Stimulated activated naive CD8-positive, alpha-beta T cell treated with anti-CD3 and anti-CD28 coated beads, Interleukin-15, Interleukin-2, amounts not matched to agents 100 ng/mL and 50 ng/mL, for 24 hours (primary cell): ENCODE data around the gene ARHGEF38.
"Not testable (repeated sequence)": the region's sequence is repeated elsewhere in the genome, so short reads cannot be mapped to it uniquely, and the experiment has no call there.

Experiments used
- H3K27ac Mint-ChIP-seq: one replicate; pipeline ENCODE4 v1.8.0; 2021; ENCODE audit warnings: mild to moderate bottlenecking, mixed read lengths
- H3K27me3 Mint-ChIP-seq: one replicate; pipeline ENCODE4 v1.8.0; 2021; ENCODE audit warnings: mixed read lengths
- H3K36me3 Mint-ChIP-seq: one replicate; pipeline ENCODE4 v1.8.0; 2021; ENCODE audit warnings: low read depth, mixed read lengths
- H3K4me1 Mint-ChIP-seq: one replicate; pipeline ENCODE4 v1.8.0; 2021; ENCODE audit warnings: low read depth, mixed read lengths
- H3K4me3 Mint-ChIP-seq: one replicate; pipeline ENCODE4 v1.8.0; 2021; ENCODE audit warnings: mild to moderate bottlenecking, mixed read lengths
- H3K9me3 Mint-ChIP-seq: one replicate; pipeline ENCODE4 v1.8.0; 2021; ENCODE audit warnings: mixed read lengths

Gene ARHGEF38

DNA sequence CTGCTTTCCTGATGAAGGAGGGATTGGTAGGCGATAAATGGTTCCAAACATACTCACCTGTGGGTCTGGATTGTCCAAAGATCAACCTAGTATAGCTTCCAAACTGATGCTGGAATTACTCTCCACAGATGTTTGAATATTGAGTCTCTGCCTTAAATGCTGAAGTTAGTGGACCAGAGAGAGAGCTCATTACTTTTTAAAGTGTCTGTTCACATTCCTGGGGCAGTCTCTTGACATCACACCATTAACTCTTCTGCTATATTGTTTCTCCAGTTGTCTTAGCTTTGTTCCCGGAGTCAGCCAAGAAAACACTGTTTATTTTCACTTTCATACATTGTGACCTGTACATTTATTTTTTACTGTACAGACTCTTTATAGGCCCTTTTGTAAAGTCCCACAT is 35.4 kb downstream of the ARHGEF38 start:
- no peaks in the 10 kb centered on the region for H3K9me3 Mint-ChIP-seq
- peaks cover 27% of the 10 kb centered on the region for H3K27me3 Mint-ChIP-seq
- H3K27ac Mint-ChIP-seq, result no peak overlapping the region
- H3K4me1 Mint-ChIP-seq, result no peaks in the 10 kb centered on the region
- H3K36me3 Mint-ChIP-seq, result no peaks in the 10 kb centered on the region
- H3K4me3 Mint-ChIP-seq, result no peak overlapping the region

DNA sequence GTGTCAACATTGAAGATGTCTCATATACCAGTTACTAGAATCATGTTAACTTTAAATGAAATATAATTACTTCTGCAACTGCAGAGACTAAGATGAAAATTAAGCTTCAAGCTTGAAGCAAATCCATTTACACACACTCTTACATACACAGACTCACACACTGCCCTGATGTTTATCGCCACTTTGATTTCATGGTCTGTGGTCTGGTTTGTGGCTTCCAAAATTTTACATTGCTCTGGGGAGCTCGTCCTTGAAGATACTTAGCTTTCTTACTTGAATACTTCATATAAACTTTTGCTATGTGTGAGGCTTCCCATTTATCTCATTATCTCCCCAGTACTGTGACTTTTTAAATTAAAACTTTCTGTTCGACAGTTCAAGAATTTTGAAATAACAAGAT is 35.8 kb downstream of the ARHGEF38 start:
- Mint-ChIP-seq H3K9me3 (no peaks in the 10 kb centered on the region), H3K36me3 (no peaks in the 10 kb centered on the region), H3K27ac (no peak overlapping the region), H3K27me3 (peaks cover 26% of the 10 kb centered on the region), H3K4me3 (no peak overlapping the region), H3K4me1 (no peaks in the 10 kb centered on the region)

DNA sequence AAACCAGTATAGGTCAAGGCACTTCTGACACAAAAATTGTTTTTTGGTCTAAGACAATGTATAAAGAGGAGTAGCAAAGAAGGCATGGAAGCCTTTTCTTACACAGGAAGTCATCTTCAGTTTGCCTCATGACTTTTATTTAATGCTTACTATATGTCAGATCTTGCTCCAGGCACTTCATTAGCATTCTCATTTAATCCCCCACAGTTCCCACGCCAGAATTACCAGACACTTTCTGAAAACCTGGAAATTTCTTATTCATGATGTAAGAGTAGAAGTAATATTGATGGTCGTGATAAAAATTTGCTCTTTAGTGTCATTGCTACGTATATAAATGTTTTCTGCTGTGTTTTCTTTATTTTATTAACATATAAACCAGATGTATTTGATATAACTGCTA is 39.2 kb downstream of the ARHGEF38 start:
- no peak overlapping the region for H3K27ac Mint-ChIP-seq
- H3K9me3 Mint-ChIP-seq, result no peaks in the 10 kb centered on the region
- no peaks in the 10 kb centered on the region for H3K36me3 Mint-ChIP-seq
- no peaks in the 10 kb centered on the region for H3K4me1 Mint-ChIP-seq
- H3K27me3 Mint-ChIP-seq, result peaks cover 30% of the 10 kb centered on the region
- H3K4me3 Mint-ChIP-seq, result no peak overlapping the region

DNA sequence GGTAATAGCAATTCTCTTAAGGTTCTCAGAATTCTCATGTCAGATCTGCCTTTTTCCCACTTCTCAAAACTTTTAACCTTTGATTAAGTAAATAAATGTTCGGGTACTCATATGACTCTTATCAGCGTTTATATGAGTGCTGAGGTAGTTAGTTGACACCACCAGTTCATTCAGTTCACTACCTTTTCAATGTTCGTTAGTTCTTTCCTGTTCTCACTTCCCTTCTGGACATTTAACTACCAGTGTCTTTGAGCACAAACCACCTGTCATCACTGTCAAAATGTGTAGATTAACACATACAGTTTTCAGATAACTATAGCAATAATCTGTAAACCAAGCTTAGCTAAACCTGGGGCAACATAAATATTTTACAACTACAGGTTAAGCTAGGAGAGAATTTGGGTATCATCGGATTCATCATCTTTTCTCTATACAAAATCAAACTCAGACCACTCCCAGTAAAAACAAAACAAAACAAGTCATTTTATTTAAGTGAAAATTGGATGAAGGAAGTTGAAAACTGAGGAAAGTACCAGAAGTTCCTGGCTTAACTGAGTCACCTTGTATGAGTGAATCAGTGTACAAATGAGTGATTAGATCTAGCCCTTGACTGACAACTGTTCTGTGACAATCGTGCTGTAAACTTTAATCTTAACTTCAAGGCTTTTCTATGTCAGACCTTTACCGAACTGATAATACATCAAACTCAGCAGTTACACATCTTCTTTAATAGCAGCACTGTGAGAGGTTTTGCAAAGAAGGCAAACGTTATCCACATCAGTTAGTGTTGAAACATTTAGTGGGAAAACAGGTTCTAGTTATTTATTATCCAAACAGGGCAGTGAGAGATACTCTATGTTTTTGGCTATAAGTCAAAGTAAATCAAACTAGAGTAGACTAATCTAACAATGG is 41.9 kb downstream of the ARHGEF38 start:
- Mint-ChIP-seq H3K27ac (no peak overlapping the region), H3K4me3 (no peak overlapping the region), H3K9me3 (no peaks in the 10 kb centered on the region), H3K27me3 (peaks cover 27% of the 10 kb centered on the region), H3K4me1 (no peaks in the 10 kb centered on the region), H3K36me3 (no peaks in the 10 kb centered on the region)

DNA sequence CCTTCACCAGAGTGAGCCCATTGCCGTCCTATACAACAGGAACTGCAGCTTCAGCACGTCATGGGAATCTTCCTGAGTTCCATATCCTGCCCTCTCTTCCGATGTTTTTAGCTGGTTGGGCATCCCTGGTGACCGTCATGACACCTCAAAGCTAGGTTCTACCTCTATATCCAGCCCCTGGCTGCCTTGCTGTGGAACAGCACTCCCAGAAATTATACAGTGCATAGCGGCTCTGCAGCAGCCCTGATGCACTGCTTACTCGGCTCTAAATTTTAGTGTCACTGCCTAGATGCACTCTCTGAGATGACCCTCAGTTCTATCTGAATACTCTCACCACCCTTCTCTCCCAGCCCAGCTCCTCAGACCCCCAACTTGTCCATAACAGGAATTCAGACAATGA is 44.3 kb downstream of the ARHGEF38 start:
- H3K27me3 Mint-ChIP-seq, result peaks cover 26% of the 10 kb centered on the region
- H3K4me3 Mint-ChIP-seq, result no peak overlapping the region
- no peaks in the 10 kb centered on the region for H3K36me3 Mint-ChIP-seq
- no peaks in the 10 kb centered on the region for H3K9me3 Mint-ChIP-seq
- no peak overlapping the region for H3K27ac Mint-ChIP-seq
- H3K4me1 Mint-ChIP-seq, result no peaks in the 10 kb centered on the region

DNA sequence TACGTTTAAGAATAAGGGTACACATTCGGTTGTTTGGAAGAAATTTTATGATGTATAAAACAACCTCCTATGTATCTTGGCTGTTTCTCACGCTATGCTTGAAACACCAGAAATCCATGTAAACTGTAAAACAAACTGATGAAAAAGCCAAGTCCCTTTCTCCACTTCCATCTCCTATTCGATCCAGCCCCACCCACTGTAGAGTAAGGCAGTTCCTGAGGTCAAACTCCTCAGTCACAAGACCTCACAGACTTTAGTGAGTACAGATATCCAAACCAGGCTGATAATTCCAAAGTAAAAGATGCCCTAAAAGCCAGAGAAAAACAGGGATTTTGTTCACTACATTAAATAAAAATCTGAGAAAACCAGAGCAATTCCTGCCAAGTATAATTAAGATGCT is 45.6 kb downstream of the ARHGEF38 start:
- Mint-ChIP-seq H3K27ac (no peak overlapping the region), H3K4me3 (no peak overlapping the region), H3K36me3 (no peaks in the 10 kb centered on the region), H3K4me1 (no peaks in the 10 kb centered on the region), H3K27me3 (peaks cover 16% of the 10 kb centered on the region), H3K9me3 (no peaks in the 10 kb centered on the region)

DNA sequence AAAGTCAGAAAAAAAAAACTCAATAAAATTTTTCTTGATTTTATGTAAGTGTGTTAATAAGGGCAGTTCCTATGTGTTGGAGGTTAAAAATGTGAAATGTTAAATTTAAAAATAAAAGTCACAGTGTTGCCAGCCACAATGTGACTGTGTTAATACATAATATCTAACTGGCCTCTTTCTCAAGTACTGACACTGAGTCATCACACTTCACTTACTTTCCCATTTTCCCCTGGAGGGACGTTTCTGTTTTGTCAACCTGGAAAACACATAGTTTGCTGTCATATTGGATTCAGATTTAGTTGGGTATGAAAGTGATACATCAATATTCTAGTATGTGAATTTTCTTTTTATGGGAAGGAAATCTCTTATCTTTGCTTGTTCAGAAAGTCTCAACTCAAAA is 46.4 kb downstream of the ARHGEF38 start:
- H3K4me3 Mint-ChIP-seq, result no peak overlapping the region
- no peak overlapping the region for H3K27ac Mint-ChIP-seq
- H3K27me3 Mint-ChIP-seq, result peaks cover 13% of the 10 kb centered on the region
- H3K9me3 Mint-ChIP-seq, result no peaks in the 10 kb centered on the region
- H3K4me1 Mint-ChIP-seq, result no peaks in the 10 kb centered on the region
- no peaks in the 10 kb centered on the region for H3K36me3 Mint-ChIP-seq

DNA sequence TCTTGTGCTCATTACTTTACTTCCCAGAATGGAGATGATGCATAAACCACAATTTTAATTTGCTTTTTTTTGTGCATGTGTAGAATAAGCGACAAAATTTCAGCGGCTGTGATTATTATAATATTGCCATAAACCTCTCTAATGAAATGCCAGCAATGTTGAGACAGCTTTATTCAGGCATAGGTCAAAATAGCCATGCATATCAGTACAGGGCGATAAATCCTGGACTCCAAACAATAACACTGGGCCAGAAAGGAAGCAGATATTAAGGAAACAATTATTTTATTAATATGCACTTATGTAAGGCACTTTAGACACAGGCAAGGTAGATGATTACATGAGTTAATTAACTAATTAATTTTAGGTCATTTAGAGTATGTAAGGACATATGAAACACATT is 47.1 kb downstream of the ARHGEF38 start:
- H3K4me1 Mint-ChIP-seq, result no peaks in the 10 kb centered on the region
- no peaks in the 10 kb centered on the region for H3K9me3 Mint-ChIP-seq
- peaks cover 8% of the 10 kb centered on the region for H3K27me3 Mint-ChIP-seq
- H3K27ac Mint-ChIP-seq, result no peak overlapping the region
- H3K36me3 Mint-ChIP-seq, result no peaks in the 10 kb centered on the region
- no peak overlapping the region for H3K4me3 Mint-ChIP-seq

DNA sequence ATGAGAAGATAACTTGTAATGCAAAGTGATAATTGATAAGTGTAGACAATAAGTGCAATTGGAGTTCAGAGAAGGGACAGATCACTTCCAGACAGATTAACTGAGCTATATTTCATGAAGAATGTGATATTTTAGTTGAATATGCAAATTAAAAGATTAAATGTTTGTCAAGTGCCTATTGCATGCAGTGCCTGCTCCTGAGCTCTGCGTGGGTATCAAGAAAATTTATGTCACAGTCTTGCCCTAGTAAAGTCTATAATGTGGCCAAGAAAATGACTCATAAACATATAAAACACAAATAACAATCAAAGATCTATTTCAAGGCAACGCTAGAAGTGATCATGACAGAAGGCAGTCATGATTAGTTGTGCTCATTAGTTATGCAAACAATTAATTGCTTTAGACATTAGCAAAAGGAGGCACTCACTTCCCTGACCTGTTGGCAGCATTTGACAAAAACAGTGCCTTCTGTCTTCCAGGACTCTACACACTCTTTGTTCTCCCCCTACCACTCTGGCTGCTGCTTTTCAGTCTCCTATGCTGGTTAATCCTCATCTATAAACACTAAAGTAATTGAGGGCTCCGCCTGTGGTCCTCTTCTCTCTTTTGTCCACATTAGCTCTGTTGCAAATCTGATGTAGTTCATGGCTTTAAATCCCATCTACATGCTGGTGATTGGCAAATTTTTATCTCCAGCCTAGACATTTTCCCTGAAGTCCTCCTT is 47.7 kb downstream of the ARHGEF38 start:
- Mint-ChIP-seq H3K4me1 (no peaks in the 10 kb centered on the region), H3K27ac (no peak overlapping the region), H3K36me3 (no peaks in the 10 kb centered on the region), H3K4me3 (no peak overlapping the region), H3K9me3 (no peaks in the 10 kb centered on the region), H3K27me3 (peaks cover 8% of the 10 kb centered on the region)

DNA sequence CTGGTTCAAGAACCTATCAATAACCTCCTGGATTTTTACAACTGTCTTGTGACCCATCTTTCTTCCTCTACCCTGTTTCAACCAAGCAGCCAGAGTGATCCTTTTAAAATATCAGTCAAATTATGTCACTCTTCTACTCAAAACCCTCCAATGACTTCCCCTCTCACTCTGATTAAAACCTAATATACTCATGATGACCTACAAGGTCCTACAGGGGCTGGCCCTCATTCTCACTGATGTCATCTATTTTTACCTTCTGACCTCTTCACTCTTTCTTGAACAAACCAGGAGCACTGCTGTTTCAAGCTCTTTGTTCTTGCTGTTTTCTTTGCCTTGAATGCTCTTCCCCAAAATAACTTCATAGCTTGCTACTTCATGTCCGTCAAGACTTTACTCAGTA is 48.5 kb downstream of the ARHGEF38 start:
- Mint-ChIP-seq H3K9me3 (no peaks in the 10 kb centered on the region), H3K4me3 (no peak overlapping the region), H3K27me3 (peaks cover 8% of the 10 kb centered on the region), H3K27ac (no peak overlapping the region), H3K36me3 (no peaks in the 10 kb centered on the region), H3K4me1 (no peaks in the 10 kb centered on the region)

DNA sequence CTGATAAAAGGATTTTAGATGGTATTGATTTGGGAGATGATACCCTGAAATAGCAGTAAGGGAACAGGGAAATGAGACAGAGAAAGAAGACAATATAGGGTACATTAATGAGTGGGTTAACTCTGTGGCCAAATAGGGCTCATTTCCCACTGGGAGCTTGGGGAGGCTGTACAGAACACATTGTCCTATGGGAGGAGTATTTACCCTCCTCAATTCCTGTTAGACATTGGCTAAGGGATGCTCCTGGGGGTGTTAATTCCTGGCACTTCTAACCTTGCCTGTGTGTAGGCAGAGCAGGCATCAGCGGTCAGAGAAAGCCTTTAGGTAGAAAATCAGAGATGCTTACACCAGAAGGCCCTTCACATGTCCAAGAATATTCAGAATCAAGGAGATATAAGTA is 49.0 kb downstream of the ARHGEF38 start:
- Mint-ChIP-seq H3K27ac (no peak overlapping the region), H3K4me1 (no peaks in the 10 kb centered on the region), H3K27me3 (peaks cover 8% of the 10 kb centered on the region), H3K36me3 (no peaks in the 10 kb centered on the region), H3K4me3 (no peak overlapping the region), H3K9me3 (no peaks in the 10 kb centered on the region)

DNA sequence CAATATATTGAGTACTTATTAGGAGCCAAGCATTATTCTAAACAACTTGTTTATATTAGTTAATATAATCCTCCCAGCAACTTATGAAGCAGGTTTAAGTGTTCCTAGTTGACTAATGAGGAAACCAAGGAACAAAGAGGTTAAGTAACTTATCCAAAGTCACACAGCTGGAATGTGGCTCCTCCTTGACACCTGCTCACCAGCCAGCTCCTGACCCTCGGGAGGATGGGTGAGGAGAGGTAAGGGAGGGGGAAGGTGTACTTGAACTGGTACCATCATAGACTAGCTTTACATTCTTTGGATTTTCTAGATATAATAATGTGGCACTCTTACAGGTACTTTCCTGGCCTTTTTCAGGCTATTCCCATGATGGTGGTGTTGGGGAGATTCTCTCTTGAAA is 50.7 kb downstream of the ARHGEF38 start:
- Mint-ChIP-seq H3K36me3 (no peaks in the 10 kb centered on the region), H3K4me1 (no peaks in the 10 kb centered on the region), H3K27me3 (peaks cover 3% of the 10 kb centered on the region), H3K9me3 (no peaks in the 10 kb centered on the region), H3K27ac (no peak overlapping the region), H3K4me3 (no peak overlapping the region)

DNA sequence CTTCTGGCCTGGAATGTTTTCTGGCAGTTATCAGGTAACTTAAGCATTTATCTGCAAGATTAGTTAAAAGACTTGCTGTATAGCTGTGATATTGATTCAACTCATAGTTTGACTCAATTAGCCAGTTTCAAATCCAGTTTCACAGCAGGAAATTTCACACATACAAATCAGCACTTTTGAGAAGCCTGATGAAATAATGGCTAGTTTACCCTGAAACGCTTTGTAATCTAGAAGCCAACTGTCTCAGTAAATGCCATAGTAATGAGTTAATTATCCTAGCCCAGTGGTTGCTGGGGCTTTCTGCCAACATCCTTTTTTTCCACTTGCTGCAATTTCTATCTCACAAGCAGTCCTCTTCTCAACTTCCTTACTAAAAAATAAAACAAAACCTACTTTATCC is 53.1 kb downstream of the ARHGEF38 start:
- Mint-ChIP-seq H3K4me3 (no peak overlapping the region), H3K4me1 (no peaks in the 10 kb centered on the region), H3K36me3 (no peaks in the 10 kb centered on the region), H3K9me3 (no peaks in the 10 kb centered on the region), H3K27ac (no peak overlapping the region), H3K27me3 (peaks cover 3% of the 10 kb centered on the region)

DNA sequence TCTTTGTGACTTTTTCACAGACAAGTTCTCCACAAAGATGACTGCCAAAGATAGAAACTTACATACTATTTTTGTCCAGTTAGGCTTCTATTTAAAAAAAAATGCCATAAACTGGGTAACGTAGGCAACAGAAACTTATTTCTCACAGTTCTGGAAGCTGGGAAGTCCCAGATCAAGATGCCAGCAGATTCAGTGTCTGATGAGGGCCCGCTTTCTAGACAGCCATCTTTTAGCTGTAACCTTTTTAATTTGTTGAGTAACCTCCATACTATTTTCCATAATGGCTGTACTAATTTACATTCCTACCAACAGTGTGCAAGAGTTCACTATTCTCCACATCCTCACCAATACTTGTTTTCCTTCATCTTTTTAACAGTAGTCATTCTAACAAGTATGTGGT is 55.5 kb downstream of the ARHGEF38 start:
- Mint-ChIP-seq H3K4me1 (no peaks in the 10 kb centered on the region), H3K36me3 (no peaks in the 10 kb centered on the region), H3K4me3 (no peak overlapping the region), H3K9me3 (no peaks in the 10 kb centered on the region), H3K27ac (no peak overlapping the region), H3K27me3 (peaks cover 3% of the 10 kb centered on the region)

DNA sequence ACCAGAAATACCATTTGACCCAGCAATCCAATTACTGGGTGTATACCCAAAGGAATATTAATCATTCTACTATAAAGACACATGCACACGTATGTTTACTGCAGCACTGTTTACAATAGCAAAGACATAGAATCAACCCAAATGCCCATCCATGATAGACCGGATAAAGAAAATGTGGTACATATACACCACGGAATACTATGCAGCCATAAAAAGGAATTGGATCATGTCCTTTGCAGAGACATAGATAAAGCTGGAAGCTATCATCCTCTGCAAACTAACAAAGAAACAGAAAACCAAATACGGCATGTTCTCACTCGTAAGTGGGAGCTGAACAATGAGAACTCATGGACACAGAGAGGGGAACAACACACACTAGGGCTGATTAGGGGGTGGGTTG is 57.4 kb downstream of the ARHGEF38 start:
- H3K27ac Mint-ChIP-seq, H3K27me3 Mint-ChIP-seq, H3K9me3 Mint-ChIP-seq, H3K4me3 Mint-ChIP-seq, H3K36me3 Mint-ChIP-seq, H3K4me1 Mint-ChIP-seq: not testable (repeated sequence)
